GM12878 (cell line): ENCODE data around the gene SNRNP25. TPM values are rescaled to one million over a fixed set of nuclear protein-coding genes. Genes with fewer than 3 reads are reported as not detected.

Experiments
- ATAC-seq: fragments of 200-7000 bp; cut with Tn5 transposase; 3 replicates; pipeline ENCODE4 v1.9.1; 2020; ENCODE audit warnings: mild to moderate bottlenecking, moderate library complexity
- BruUV-seq: library from RNA; stranded (reverse); fragments of 400-500 nt; replicated peaks from 2 replicates; lab custom pipeline; 2021; lab: Mats Ljungman, UMichigan
- CTCF ChIA-PET: fragments of 300-600 bp; sonication (Branson Sonifier 250); formaldehyde crosslinking; extraction: SDS; loops from one replicate; lab custom pipeline; 2021; ENCODE audit warnings: inconsistent platforms; lab: Yijun Ruan, JAX
- POLR2A ChIA-PET: fragments of 350-600 bp; formaldehyde crosslinking; extraction: SDS; loops from one replicate; lab custom pipeline; 2021; ENCODE audit warnings: inconsistent platforms; lab: Charles Lee
- RAD21 ChIA-PET: fragments of 300-600 bp; sonication (Branson Sonifier 250); formaldehyde crosslinking; loops from one replicate; lab custom pipeline; 2023; ENCODE audit warnings: antibody characterized with exemption; ENCODE audit not compliant: unreplicated experiment; lab: Charles Lee
- SMC1A ChIA-PET: fragments of 300-600 bp; sonication (Branson Sonifier 250); formaldehyde crosslinking; loops from one replicate; lab custom pipeline; 2023; ENCODE audit not compliant: unreplicated experiment, uncharacterized antibody; lab: Charles Lee
- DNase-seq: peaks from one replicate; pipeline ENCODE4 v3.0.0-alpha.2; 2011; ENCODE audit warnings: low read depth, low spot score
- FAIRE-seq: peaks from 3 replicates; lab custom pipeline; 2011; peaks lifted over from hg19 to GRCh38; lab: Jason Lieb, UNC
- H2AFZ ChIP-seq: 2 replicates; pipeline ENCODE4 v1.6.0; 2011; ENCODE audit warnings: low read depth, low read length, control low read depth; ENCODE audit not compliant: control insufficient read depth
- H3K27ac ChIP-seq: 2 replicates; pipeline ENCODE4 v1.5.1; 2011; ENCODE audit warnings: control low read depth; ENCODE audit not compliant: control insufficient read depth, insufficient read depth
- H3K27me3 ChIP-seq, 2 experiments: replicated peaks in 1 of 2; 2 replicates each; pipeline versions ENCODE4 v1.6.0 to v1.6.1; 2011; ENCODE audit warnings: low read length in 1 of 2; ENCODE audit not compliant: control insufficient read depth in 2 of 2, insufficient read depth in 2 of 2
- H3K36me3 ChIP-seq, 2 experiments: 2 replicates each; pipeline ENCODE4 v1.5.1; 2011; ENCODE audit warnings: low read length in 1 of 2; ENCODE audit not compliant: control insufficient read depth in 2 of 2, insufficient read depth in 2 of 2
- H3K4me1 ChIP-seq: 2 replicates; pipeline ENCODE4 v1.6.1; 2011; ENCODE audit warnings: mild to moderate bottlenecking, low read length, moderate library complexity, mixed read lengths; ENCODE audit not compliant: control insufficient read depth, insufficient read depth
- H3K4me2 ChIP-seq: 2 replicates; pipeline ENCODE4 v1.6.0; 2011; ENCODE audit warnings: control low read depth; ENCODE audit not compliant: control insufficient read depth, insufficient read depth
- H3K4me3 ChIP-seq: fragments of 200-600 bp; sonication (generic); 2 replicates; pipeline ENCODE4 v1.5.1; 2016
- H3K79me2 ChIP-seq: 2 replicates; pipeline ENCODE4 v1.6.0; 2011; ENCODE audit warnings: low read length; ENCODE audit not compliant: control insufficient read depth, insufficient read depth
- H3K9ac ChIP-seq: 2 replicates; pipeline ENCODE4 v1.8.0; 2011; ENCODE audit warnings: low read length, control low read depth, mixed read lengths; ENCODE audit not compliant: control insufficient read depth, insufficient read depth
- H3K9me3 ChIP-seq: replicated peaks from 3 replicates; pipeline ENCODE4 v1.5.1; 2011; ENCODE audit warnings: mild to moderate bottlenecking, low read length; ENCODE audit not compliant: control insufficient read depth, insufficient read depth
- H4K20me1 ChIP-seq: 2 replicates; pipeline ENCODE4 v1.6.0; 2011; ENCODE audit not compliant: control insufficient read depth, insufficient read depth
- E2F8 ChIP-seq: fragments of 450-650 bp; IDR thresholded peaks from 2 replicates; pipeline ENCODE4 v1.6.1; 2018; ENCODE audit warnings: mild to moderate bottlenecking, low read depth, moderate library complexity; ENCODE audit not compliant: partially characterized antibody
- EED ChIP-seq: sonication (generic); IDR thresholded peaks from 2 replicates; pipeline ENCODE4 v1.6.1; 2016; ENCODE audit warnings: antibody characterized with exemption, low read depth
- HDAC6 ChIP-seq: fragments of 200-600 bp; sonication (generic); IDR thresholded peaks from one replicate; pipeline ENCODE4 v1.8.0; 2017; ENCODE audit warnings: antibody characterized with exemption; ENCODE audit not compliant: unreplicated experiment
- HSF1 ChIP-seq: fragments of 150-350 bp; IDR thresholded peaks from 2 replicates; pipeline ENCODE4 v1.6.1; 2014; ENCODE audit warnings: mild to moderate bottlenecking, low read depth, low read length
- KDM1A ChIP-seq: fragments of 200-600 bp; sonication (generic); IDR thresholded peaks from 2 replicates; pipeline ENCODE4 v1.6.1; 2016; ENCODE audit warnings: borderline replicate concordance
- MYB ChIP-seq: fragments of 150-350 bp; IDR thresholded peaks from 2 replicates; pipeline ENCODE4 v1.6.1; 2014; ENCODE audit warnings: mild to moderate bottlenecking, low read depth, low read length, borderline replicate concordance
- MYC ChIP-seq: IDR thresholded peaks from 2 replicates; pipeline ENCODE4 v1.6.1; 2011; ENCODE audit warnings: mild to moderate bottlenecking, low read length, moderate library complexity, inconsistent platforms; ENCODE audit not compliant: insufficient read depth, insufficient replicate concordance, insufficient read length, severe bottlenecking
- NFIC ChIP-seq: IDR thresholded peaks from 2 replicates; pipeline ENCODE4 v1.6.1; 2012; ENCODE audit warnings: low read depth, mild to moderate bottlenecking, inconsistent platforms, low read length, moderate library complexity
- POLR2AphosphoS2 ChIP-seq: IDR thresholded peaks from 2 replicates; pipeline ENCODE4 v1.6.1; 2011; ENCODE audit warnings: low read depth, mild to moderate bottlenecking, low read length, improper control_type of control experiment, moderate library complexity
- RCOR1 ChIP-seq: conservative IDR thresholded peaks from 2 replicates; pipeline ENCODE4 v1.6.1; 2012; ENCODE audit warnings: low read depth, low read length, improper control_type of control experiment
- RELB ChIP-seq: fragments of 450-650 bp; IDR thresholded peaks from 2 replicates; pipeline ENCODE4 v1.6.1; 2017; ENCODE audit warnings: low read depth, mild to moderate bottlenecking, moderate library complexity
- SP1 ChIP-seq: IDR thresholded peaks from one replicate; pipeline ENCODE4 v1.6.1; 2011; ENCODE audit warnings: low read depth, low read length
- TCF7 ChIP-seq: IDR thresholded peaks from 2 replicates; pipeline ENCODE4 v1.6.1; 2014; ENCODE audit warnings: antibody characterized with exemption, borderline replicate concordance
- YY1 ChIP-seq: IDR thresholded peaks from 2 replicates; pipeline ENCODE4 v1.6.1; 2011; ENCODE audit warnings: low read depth, mild to moderate bottlenecking, low read length
- ZBED1 ChIP-seq: IDR thresholded peaks from 2 replicates; pipeline ENCODE4 v1.6.1; 2016; ENCODE audit warnings: borderline replicate concordance
- ZNF207 ChIP-seq: fragments of 450-650 bp; IDR thresholded peaks from 2 replicates; pipeline ENCODE4 v1.6.1; 2014; ENCODE audit warnings: antibody characterized with exemption, mild to moderate bottlenecking, borderline replicate concordance
- WGBS: methylation state at CpG from one replicate; pipeline ENCODE4 v1.1.6; 2016; ENCODE audit warnings: low lambda C conversion rate; ENCODE audit not compliant: insufficient replicate concordance, insufficient coverage; ENCODE audit errors: missing lambda C conversion rate; 5-methylcytosine and 5-hydroxymethylcytosine counted together
- in situ Hi-C: fragments of 300-500 bp; cut with MboI; formaldehyde crosslinking; loops from 9 replicates; pipeline ENCODE4 v1.14.3; 2018; ENCODE audit warnings: mixed read lengths
- intact Hi-C: fragments of 100-400 bp; cut with micrococcal nuclease; formaldehyde crosslinking; loops from one replicate; pipeline ENCODE4 v1.14.2; 2022; ENCODE audit not compliant: unreplicated experiment
- polyA plus RNA-seq, 11 experiments: library from polyadenylated mRNA; depleted of rRNA in 4 of 11; unstranded in 6 of 11; stranded (reverse) in 5 of 11; fragments of >200 nt; fragmentation: Nextera tagmentation in 4 of 11; fragmentation: Illumina TruSeq in 1 of 11; extraction: Ambion mirVana in 4 of 11; extraction: Trizol in 1 of 11; gene quantifications; 1 replicate in 1 of 11; 2 replicates in 10 of 11; pipeline versions ENCODE4 v1.2.1 to v1.2.3, GENCODE V29; 2011 to 2016; ENCODE audit warnings: inconsistent platforms in 2 of 11, missing spikeins in 2 of 11, low read depth in 1 of 11
- total RNA-seq, 4 experiments: library from RNA; depleted of rRNA in 3 of 4; stranded (reverse); fragments of >200 nt in 3 of 4; fragmentation: Illumina TruSeq in 1 of 4; extraction: Trizol in 1 of 4; gene quantifications; 2 replicates each; pipeline versions ENCODE4 v1.2.1 to v1.2.3, GENCODE V29; 2013 to 2021

Gene SNRNP25
- total and polyA plus RNA-seq, 10 of the 15 experiments (the other 5 are each of a cell fraction or from before 2014, with no cell fraction given) = 40.9 to 138 (median 67.2) TPM

GRCh38 chr16:47234-47633 is 6.4 kb upstream of the SNRNP25 start:
- Histone ChIP-seq H3K9ac (no peak overlapping the region), H3K27ac (no peak overlapping the region), H3K4me3 (no peak overlapping the region), H3K4me2 (no peak overlapping the region), H3K4me1 (no peaks in the 10 kb centered on the region), H3K9me3 (no peaks in the 10 kb centered on the region; the same call in 2 of the 3 replicates), H2AFZ (no peak overlapping the region), H3K27me3 (no peaks in the 10 kb centered on the region), H3K36me3 (peaks cover 9 to 17% of the 10 kb centered on the region in 2 experiments), H3K79me2 (peaks cover 24% of the 10 kb centered on the region), H4K20me1 (no peaks in the 10 kb centered on the region)
- ChIA-PET POLR2A (interaction anchor here (0.7 kb wide), 1 partner anchor 293 kb away, joined by 3 read pairs; no protein-coding TSS in a partner anchor), CTCF (no interaction called here), SMC1A (interaction anchor here (1.1 kb wide), 1 partner anchor 18 kb away, joined by 3 read pairs; no protein-coding TSS in a partner anchor), RAD21 (no interaction called here)
- no peak for FAIRE-seq
- ATAC-seq = no peak
- TF ChIP-seq KDM1A (no peak), MYC (no peak), POLR2AphosphoS2 (no peak), SP1 (no peak), RELB (no peak), ZNF207 (no peak), HDAC6 (no peak), MYB (no peak), HSF1 (no peak), RCOR1 (no peak), YY1 (no peak), EED (no peak), ZBED1 (no peak), TCF7 (no peak), NFIC (no peak), E2F8 (no peak)
- intact Hi-C loops (no loop called here), in situ Hi-C loops (no loop called here)
- 98% methylated on average over 7 of the region's 7 CpGs for WGBS
- no peak for DNase-seq
- BruUV-seq = no TSS peak
